Measurements from ENCODE around the gene CACNA1E.

CACNA1E gene

GRCh38 chr1:181794332-181794731 is 311.0 kb downstream of the CACNA1E start:
- no peak overlapping the region for H3K4me3 ChIP-seq (ENCODE audit: low read depth, low read length)
- no peak for TF ChIP-seq CTCF (IDR thresholded peaks at IDR 0.05; ENCODE audit: low read depth, low read length)

- H3K4me3 ChIP-seq (ENCODE audit: low read depth, low read length): no peak overlapping the region
- TF ChIP-seq CTCF (IDR thresholded peaks at IDR 0.05; ENCODE audit: low read depth, low read length): no peak
These were observed 315.0 kb downstream of the CACNA1E start for GRCh38 chr1:181798191-181798926.

- TF ChIP-seq CTCF (IDR thresholded peaks at IDR 0.05; ENCODE audit: low read depth, low read length): no peak
- no peak overlapping the region for H3K4me3 ChIP-seq (ENCODE audit: low read depth, low read length)
These were observed 318.3 kb downstream of the CACNA1E start for GRCh38 chr1:181801617-181802016.

GRCh38 chr1:181802466-181802865 is 319.1 kb downstream of the CACNA1E start:
- H3K4me3 ChIP-seq (ENCODE audit: low read depth, low read length): no peak overlapping the region
- no peak for TF ChIP-seq CTCF (IDR thresholded peaks at IDR 0.05; ENCODE audit: low read depth, low read length)

- H3K4me3 ChIP-seq (ENCODE audit: low read depth, low read length): no peak overlapping the region
- no peak for TF ChIP-seq CTCF (IDR thresholded peaks at IDR 0.05; ENCODE audit: low read depth, low read length)
These were observed 320.1 kb downstream of the CACNA1E start for GRCh38 chr1:181803421-181803820.

- no peak overlapping the region for H3K4me3 ChIP-seq (ENCODE audit: low read depth, low read length)
- no peak for TF ChIP-seq CTCF (IDR thresholded peaks at IDR 0.05; ENCODE audit: low read depth, low read length)
These were observed 321.7 kb downstream of the CACNA1E start for GRCh38 chr1:181804989-181805388.

GRCh38 chr1:181806746-181807145 is 323.4 kb downstream of the CACNA1E start:
- no peak for TF ChIP-seq CTCF (IDR thresholded peaks at IDR 0.05; ENCODE audit: low read depth, low read length)
- H3K4me3 ChIP-seq (ENCODE audit: low read depth, low read length): no peak overlapping the region

Data from WI38 (cell line).